HG03342 (cell line): ENCODE data around the gene IFT122.

Experiments
- ATAC-seq: cut with Tn5 transposase; IDR thresholded peaks from one replicate; pipeline ENCODE4 v1.9.1; 2021; ENCODE audit warnings: mild to moderate bottlenecking, moderate library complexity; ENCODE audit not compliant: unreplicated experiment

Gene IFT122

DNA sequence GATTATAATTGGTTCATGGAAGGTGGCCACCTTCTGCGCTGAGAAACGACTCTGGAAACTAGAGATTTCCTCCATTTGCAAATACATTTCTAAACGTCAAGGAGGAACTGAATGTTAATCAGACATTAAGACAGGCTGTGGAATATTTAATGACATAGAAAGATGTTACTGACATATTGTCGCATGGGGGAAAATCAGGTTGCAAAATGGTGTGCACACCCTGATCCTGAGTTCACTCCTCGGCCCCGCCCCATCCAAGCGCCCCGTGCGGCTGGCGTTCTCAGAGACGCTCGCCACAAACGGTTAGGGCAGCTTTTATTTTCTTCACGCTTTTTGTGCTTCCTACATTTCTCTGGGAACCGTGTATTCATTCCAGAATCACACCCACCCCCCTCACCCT is 113.7 kb downstream of the IFT122 start:
- no peak for ATAC-seq

DNA sequence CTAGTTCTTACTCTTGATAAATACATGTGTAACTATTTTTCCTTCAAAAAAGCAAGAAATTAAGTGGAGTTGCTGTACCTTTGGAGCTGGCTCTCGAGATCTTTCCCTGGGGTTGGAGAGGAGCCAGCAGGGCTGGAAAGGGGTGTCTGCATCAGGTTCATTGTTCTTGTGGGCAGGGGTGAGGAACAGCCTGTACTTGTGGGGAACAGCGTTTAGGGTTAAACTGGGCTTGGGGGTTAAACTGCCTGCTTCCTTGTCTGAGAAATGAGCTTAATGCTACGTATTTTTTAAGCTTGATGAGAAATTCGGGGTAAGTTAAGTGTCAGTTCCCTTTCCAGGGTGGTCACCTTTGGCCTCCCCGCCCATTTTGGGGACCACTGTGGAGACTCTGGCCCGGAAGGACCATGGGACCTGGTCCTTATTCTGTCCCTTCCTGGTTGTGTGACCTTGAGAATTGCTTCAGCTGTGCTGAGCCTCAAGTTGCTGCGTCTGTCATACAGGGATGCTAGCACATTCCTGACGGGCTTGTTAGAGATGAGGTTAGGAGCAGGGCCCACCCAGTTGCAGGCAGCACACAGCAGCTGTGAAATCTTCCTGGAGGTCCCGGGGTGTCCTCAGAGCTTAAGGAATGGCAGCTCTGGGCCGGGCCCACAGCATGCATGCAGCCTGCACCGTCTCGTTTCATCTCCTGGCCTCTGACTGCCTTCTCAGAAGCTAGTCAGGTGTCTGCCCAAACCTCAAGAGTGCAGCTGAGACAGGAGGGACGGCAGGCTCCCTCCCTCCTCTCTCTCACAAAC is 114.5 kb downstream of the IFT122 start:
- ATAC-seq = no peak

- no peak for ATAC-seq
Observed at GRCh38 chr3:129555153-129555550, 115.1 kb downstream of the IFT122 start.

DNA sequence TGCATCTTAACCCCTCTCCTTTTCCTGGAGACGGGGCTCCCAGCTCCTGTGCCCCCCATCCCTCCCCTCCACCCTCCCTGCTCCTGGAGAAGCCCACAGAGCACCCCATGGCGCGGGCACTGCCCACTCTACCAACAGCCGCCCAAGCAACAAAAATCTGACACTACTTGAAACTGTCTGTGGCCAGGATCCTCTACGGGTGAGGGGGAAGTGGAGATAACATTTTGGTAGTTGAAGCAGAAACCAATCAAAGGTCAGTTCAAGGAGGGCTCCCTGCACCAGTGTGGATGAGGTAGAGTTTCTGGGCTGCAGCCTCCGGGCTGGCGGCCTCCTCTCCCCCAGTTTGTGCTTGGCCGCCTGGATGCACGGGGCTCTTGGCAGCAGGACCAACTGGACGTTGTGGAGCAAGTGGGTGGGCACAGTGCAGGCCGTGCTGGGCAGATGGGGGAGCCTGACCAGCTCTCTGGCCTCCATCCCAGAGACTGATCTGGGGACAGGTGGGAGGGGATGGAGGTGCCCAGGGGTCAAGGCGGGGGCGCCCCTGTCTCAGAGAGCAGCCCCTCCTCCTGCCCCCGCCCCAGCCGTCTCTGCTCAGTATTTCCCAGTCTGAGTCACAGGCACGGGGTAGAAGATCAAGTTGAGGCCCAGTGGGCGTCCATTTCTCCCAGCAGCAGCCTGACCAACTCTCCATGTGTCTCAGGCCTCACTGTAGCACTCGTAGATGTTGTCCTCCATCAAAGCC is 115.8 kb downstream of the IFT122 start:
- no peak for ATAC-seq

DNA sequence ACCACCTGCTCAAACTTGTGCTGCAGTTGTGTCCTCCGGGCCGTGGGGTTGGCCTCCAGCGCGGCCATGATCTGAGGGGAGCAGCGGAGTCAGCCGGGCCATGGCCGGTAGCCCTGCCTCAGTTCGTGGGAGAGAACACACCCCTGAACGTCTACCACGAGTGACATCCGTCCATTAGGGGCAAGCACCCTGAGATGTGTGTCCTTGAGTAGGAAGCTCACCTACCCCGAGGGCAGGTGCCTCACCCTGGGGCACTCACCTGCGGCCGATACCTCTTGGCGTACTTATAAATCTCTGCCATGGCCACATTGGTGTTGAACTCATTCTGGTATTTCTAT is 116.3 kb downstream of the IFT122 start:
- ATAC-seq = no peak

GRCh38 chr3:129556890-129557547 is 117.0 kb downstream of the IFT122 start:
- no peak for ATAC-seq

GRCh38 chr3:129557548-129557894 is 117.5 kb downstream of the IFT122 start:
- no peak for ATAC-seq

GRCh38 chr3:129558081-129558771 is 118.2 kb downstream of the IFT122 start:
- no peak for ATAC-seq

DNA sequence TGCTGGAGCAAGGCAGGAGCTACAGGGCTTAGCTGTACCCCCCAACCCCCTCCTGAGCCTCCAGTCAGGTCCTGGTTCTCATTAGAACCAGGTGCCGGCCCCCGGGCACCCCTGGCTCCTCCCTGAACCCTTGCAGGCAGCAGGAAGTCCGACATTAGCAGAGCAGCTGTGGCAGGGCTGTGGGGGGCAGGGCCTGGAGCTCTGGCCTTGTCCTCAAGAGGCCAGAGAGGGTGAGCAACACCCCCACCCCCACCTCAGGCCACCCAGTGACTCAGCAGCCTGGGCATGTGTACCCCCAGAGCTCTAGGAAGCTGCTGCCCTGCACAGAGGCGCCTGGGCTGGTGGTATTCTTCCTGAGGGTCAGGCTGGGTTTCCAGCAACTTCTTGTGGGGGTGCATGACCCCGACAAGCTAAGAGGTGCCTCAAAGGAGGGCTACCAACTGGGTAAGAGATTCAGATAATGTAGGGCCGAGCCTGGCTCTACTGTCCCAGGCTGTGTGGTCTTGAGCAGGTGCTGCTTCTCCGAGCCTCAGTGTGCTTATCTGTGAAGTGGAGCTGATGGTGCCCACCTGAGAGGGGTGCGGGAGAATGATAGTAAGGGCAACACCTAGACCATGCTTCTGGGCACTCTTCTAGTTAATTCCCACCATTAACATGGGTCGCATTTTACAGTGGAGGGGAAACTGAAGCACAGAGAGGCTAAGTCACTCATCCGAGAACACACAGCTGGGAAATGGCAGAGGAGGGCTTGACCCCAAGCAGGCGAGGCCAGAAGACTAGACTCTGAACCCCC is 118.9 kb downstream of the IFT122 start:
- ATAC-seq = no peak

GRCh38 chr3:129559565-129560079 is 119.6 kb downstream of the IFT122 start:
- ATAC-seq = no peak

DNA sequence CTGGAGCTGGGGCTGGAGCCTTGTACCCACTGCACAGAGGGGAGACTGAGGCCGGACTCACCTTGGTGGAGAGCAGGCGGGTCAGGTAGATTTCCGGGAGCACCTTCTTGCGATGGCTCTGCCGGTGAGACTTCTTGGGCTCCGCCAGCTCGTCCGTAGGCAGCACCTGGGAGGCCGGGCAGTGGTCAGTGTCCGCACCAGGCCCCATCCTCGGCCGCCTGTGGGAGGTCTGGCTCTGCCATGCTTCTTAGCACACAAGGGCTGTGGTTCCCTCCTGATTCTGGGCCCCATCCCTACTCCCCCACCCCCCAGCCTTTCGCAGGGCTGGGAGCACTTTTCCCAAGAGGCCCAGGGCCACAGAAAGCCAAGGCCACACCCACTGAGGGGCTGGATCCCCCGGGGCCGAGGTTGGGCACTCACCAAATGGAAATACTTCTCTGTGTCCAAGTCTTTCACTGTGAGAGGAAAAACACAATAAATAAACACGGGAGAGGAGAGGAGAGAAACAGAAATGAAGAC is 120.3 kb downstream of the IFT122 start:
- no peak for ATAC-seq

DNA sequence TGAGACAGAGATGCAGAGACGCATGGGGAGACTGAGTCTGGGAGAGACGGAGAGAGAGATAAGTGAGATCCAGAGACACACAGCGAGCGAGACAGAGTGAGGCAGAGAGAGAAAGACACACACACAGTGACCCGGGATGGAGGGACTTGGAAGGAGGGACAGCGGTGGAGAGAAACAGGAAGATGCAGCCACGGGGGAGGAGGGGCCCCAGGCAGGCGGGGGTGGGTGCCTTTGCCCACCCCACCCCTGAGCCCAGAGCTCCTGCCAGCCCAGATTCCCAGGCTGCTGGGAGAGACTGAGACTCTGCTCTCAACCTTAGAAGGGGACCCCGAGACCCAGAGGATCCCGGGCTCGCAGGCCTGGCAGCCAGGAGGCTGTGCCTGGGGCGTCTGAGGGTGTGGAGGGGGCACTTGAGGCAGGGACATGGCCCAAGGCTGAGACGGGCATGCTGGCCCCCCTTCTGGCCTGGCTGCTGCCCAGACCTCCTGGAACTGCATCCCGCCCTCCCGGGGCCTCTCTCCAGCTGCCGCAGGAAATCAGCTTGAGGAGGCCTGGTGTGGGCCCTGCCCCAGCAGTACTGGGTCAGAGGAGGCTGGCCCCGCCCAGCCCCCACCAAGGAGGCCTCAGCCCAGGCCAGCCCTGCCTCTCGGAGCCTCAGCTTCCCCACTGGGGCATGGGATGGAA is 121.0 kb downstream of the IFT122 start:
- ATAC-seq = no peak

DNA sequence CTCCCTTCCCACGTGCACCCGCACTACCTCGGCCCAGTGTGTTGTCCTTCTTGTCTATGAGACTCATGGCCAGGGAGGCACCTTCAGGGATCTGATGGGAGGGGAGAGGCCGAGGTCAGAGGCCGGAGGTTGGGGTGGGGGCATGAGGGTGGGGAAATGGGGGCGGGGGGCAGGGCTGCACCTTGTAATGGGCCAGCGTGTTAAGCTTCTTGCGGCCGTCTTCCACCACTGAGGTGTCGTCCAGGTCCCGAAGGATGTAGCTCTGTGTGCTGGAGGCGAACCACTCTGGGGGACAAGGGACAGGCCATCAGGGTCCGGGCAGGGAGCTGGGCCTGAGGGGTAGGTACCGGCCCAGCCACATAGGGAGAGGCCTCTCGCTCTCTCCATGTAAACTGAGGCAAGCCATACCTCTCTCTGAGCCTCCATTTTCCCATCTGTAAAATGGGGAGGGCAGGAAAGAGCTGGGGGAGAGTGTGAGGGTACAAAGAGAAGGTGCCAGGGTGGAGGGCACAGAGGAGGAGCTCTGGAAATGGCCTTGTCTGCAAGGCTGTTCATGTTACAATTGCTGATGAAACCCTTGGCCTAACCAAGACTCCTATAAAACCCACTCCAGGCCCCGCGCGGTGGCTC is 121.7 kb downstream of the IFT122 start:
- ATAC-seq = no peak

- no peak for ATAC-seq
Observed at GRCh38 chr3:129562803-129563202, 122.8 kb downstream of the IFT122 start.

GRCh38 chr3:129563332-129563731 is 123.3 kb downstream of the IFT122 start:
- ATAC-seq = no peak

- ATAC-seq = no peak
Observed at GRCh38 chr3:129563850-129564535, 124.0 kb downstream of the IFT122 start.

DNA sequence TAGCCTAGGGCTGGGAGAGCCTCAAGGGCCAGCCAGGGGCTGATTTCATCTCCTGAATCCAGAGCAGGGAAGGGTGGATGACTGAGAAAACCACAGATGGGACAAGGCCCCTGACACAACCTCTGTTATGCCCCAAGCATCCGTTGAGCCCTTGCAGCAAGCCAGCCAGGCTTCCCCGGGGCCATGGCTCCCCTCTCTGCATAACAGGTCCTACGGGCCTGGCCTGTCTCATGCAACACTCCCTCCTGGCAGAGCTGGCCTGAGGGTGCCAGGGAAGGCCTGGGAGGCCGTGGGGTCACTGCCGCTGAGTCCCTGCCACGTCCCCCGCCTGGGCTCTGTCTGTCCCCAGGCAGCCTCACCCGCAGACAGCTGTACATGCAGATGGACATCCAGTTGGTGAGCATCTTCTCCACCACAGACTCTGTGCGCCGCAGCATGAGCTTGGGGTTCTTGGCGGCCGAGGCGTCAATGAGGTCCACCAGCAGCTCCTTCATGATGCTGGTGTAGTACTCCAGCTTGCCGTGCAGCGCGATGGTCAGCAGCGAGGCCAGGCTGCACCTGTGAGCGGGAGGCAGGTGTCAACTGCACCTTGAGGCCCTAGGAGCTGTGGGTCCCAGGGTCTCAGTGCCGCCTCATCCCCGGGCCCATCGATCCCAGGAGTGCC is 125.1 kb downstream of the IFT122 start:
- ATAC-seq = no peak

DNA sequence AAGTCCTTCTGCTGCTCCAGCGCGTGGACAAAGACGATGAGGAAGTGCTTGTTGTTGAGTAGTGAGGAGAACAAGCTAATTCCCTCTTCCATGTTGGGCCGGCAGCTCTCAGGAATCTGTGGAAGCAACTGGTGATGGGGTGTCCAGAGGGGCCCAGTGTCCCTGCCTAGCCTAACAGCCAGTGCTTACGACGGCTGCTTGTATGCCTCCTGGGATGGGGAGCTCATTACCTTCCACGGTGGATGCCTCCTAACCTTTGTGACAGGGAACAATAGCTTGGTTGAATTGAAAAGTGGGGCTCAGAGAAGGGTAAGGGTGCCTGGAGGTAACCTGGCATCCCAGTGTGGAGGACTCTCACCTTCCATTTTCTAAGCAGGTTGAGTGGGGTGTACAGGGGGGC is 125.9 kb downstream of the IFT122 start:
- ATAC-seq = no peak
